A549 (cell line): ENCODE results near the gene ST3GAL6. TPM values are rescaled to one million over a fixed set of nuclear protein-coding genes. Genes with fewer than 3 reads are reported as not detected.

ENCODE experiments used
- ATAC-seq, 2 experiments: fragments of 200-7000 bp in 1 of 2; fragments of >200 bp in 1 of 2; cut with Nextera tagmentation in 1 of 2; cut with Tn5 transposase in 1 of 2; 3 replicates each; pipeline versions ENCODE4 v1.8.0 to v1.9.1; 2018 to 2020; ENCODE audit warnings: mild to moderate bottlenecking in 1 of 2, moderate library complexity in 1 of 2
- CTCF ChIA-PET: fragments of 300-600 bp; sonication (Branson Sonifier 250); formaldehyde crosslinking; extraction: SDS; loops from one replicate; lab custom pipeline; 2021; ENCODE audit warnings: antibody characterized with exemption, inconsistent platforms; lab: Yijun Ruan, JAX
- POLR2A ChIA-PET: fragments of 350-600 bp; formaldehyde crosslinking; extraction: SDS; loops from one replicate; lab custom pipeline; 2021; ENCODE audit warnings: antibody characterized with exemption, inconsistent platforms; lab: Yijun Ruan, JAX
- DNase-seq, 2 experiments: peaks; one replicate each; pipeline versions ENCODE4 v3.0.0 to v3.0.0-alpha.2; 2011 to 2016; ENCODE audit warnings: low read depth in 1 of 2, low spot score in 1 of 2
- FAIRE-seq: peaks from 2 replicates; lab custom pipeline; 2011; peaks lifted over from hg19 to GRCh38; lab: Jason Lieb, UNC
- H3K27ac ChIP-seq, 2 experiments: fragments of >200 bp; sonication (Bioruptor Twin); formaldehyde crosslinking; 3 replicates each; pipeline ENCODE4 v1.5.1; 2016 to 2017
- H3K4me1 ChIP-seq: fragments of >200 bp; sonication (Bioruptor Twin); formaldehyde crosslinking; 3 replicates; pipeline ENCODE4 v1.6.1; 2016
- H3K4me2 ChIP-seq: fragments of >200 bp; sonication (Bioruptor Twin); formaldehyde crosslinking; 3 replicates; pipeline ENCODE4 v1.6.1; 2016
- H3K4me3 ChIP-seq: fragments of >200 bp; sonication (Bioruptor Twin); formaldehyde crosslinking; 3 replicates; pipeline ENCODE4 v1.5.1; 2016
- H3K9me3 ChIP-seq: fragments of >200 bp; sonication (Bioruptor Twin); formaldehyde crosslinking; 3 replicates; pipeline ENCODE4 v1.6.1; 2016
- BCL3 ChIP-seq: fragments of >200 bp; sonication (Bioruptor Twin); formaldehyde crosslinking; IDR thresholded peaks from 3 replicates; pipeline ENCODE4 v1.6.1; 2016
- CHD2 ChIP-seq: fragments of 150-350 bp; IDR thresholded peaks from 2 replicates; pipeline ENCODE4 v1.6.1; 2014; ENCODE audit warnings: low read length; ENCODE audit not compliant: partially characterized antibody
- FOSB ChIP-seq: fragments of 250-450 bp; sonication (Bioruptor Pico); IDR thresholded peaks from 2 replicates; pipeline ENCODE4 v1.5.0; 2020; ENCODE audit warnings: mild to moderate bottlenecking, moderate library complexity
- FOSL2 ChIP-seq, 2 experiments: fragments of 450-650 bp in 1 of 2; fragments of >200 bp in 1 of 2; sonication (Bioruptor Twin) in 1 of 2; formaldehyde crosslinking; IDR thresholded peaks; 2 replicates each; pipeline versions ENCODE4 v1.5.0 to v1.6.1; 2016 to 2020; ENCODE audit warnings: mild to moderate bottlenecking in 1 of 2, moderate library complexity in 1 of 2
- HDAC2 ChIP-seq: fragments of 200-600 bp; sonication (generic); IDR thresholded peaks from 2 replicates; pipeline ENCODE4 v1.6.1; 2016
- HOXB13 ChIP-seq: fragments of 250-450 bp; sonication (Bioruptor Pico); IDR thresholded peaks from 2 replicates; pipeline ENCODE4 v1.5.0; 2020; ENCODE audit warnings: low read depth, mild to moderate bottlenecking, moderate library complexity
- JUN ChIP-seq, 2 experiments: fragments of >200 bp; sonication (Bioruptor Twin); formaldehyde crosslinking; IDR thresholded peaks; 2 replicates in 1 of 2; 3 replicates in 1 of 2; pipeline ENCODE4 v1.6.1; 2016 to 2017
- JUNB ChIP-seq: fragments of >200 bp; sonication (Bioruptor Twin); formaldehyde crosslinking; IDR thresholded peaks from 2 replicates; pipeline ENCODE4 v1.6.1; 2016
- MYC ChIP-seq: IDR thresholded peaks from 2 replicates; pipeline ENCODE4 v1.6.1; 2012; ENCODE audit warnings: mild to moderate bottlenecking, inconsistent platforms, low read length, improper control_type of control experiment, borderline replicate concordance
- NPAS2 ChIP-seq: fragments of 250-450 bp; sonication (Bioruptor Pico); IDR thresholded peaks from 2 replicates; pipeline ENCODE4 v1.8.0; 2022; ENCODE audit warnings: mild to moderate bottlenecking, moderate library complexity, borderline replicate concordance
- NR3C1 ChIP-seq: fragments of >200 bp; sonication (Bioruptor Twin); formaldehyde crosslinking; IDR thresholded peaks from 3 replicates; pipeline ENCODE4 v1.6.1; 2017
- POLR2AphosphoS2 ChIP-seq: conservative IDR thresholded peaks from 2 replicates; pipeline ENCODE4 v1.6.1; 2012; ENCODE audit warnings: low read length, improper control_type of control experiment, inconsistent platforms
- SMC3 ChIP-seq: fragments of >200 bp; sonication (Bioruptor Twin); formaldehyde crosslinking; IDR thresholded peaks from 3 replicates; pipeline ENCODE4 v1.6.1; 2018; ENCODE audit warnings: inconsistent platforms
- TFCP2L1 ChIP-seq: fragments of 250-450 bp; sonication (Bioruptor Pico); IDR thresholded peaks from 2 replicates; pipeline ENCODE4 v1.5.0; 2021; ENCODE audit warnings: mild to moderate bottlenecking
- USF2 ChIP-seq: fragments of 450-650 bp; IDR thresholded peaks from 2 replicates; pipeline ENCODE4 v1.6.1; 2014; ENCODE audit warnings: antibody characterized with exemption
- ZC3H11A ChIP-seq: fragments of 450-650 bp; IDR thresholded peaks from 2 replicates; pipeline ENCODE4 v1.6.1; 2014; ENCODE audit warnings: antibody characterized with exemption, mild to moderate bottlenecking
- WGBS: methylation state at CpG from one replicate; pipeline ENCODE4 v1.1.6; 2017; ENCODE audit errors: missing lambda C conversion rate; 5-methylcytosine and 5-hydroxymethylcytosine counted together
- polyA plus RNA-seq, 4 experiments: library from polyadenylated mRNA; depleted of rRNA in 3 of 4; stranded (reverse); fragments of >200 nt; fragmentation: RNase III in 1 of 4; extraction: RNeasy Plus Mini Kit Qiagen cat#74134 plus additional on column Dnase treatment in 1 of 4; gene quantifications; 2 replicates in 3 of 4; 3 replicates in 1 of 4; pipeline ENCODE4 v1.2.3, GENCODE V29; 2011 to 2017
- TF ChIP-seq, protein P1 (sequence below): fragments of 250-450 bp; sonication (Bioruptor Pico); IDR thresholded peaks from 2 replicates; pipeline ENCODE4 v1.5.0; 2020; ENCODE audit warnings: low read depth, mild to moderate bottlenecking, moderate library complexity
- TF ChIP-seq, protein P2 (sequence below): fragments of >200 bp; sonication (Bioruptor Twin); formaldehyde crosslinking; IDR thresholded peaks from 2 replicates; pipeline ENCODE4 v1.6.1; 2016
- TF ChIP-seq, protein P3 (sequence below): IDR thresholded peaks from 2 replicates; pipeline ENCODE4 v1.6.1; 2012; ENCODE audit warnings: low read depth, borderline replicate concordance
- TF ChIP-seq, protein P4 (sequence below): IDR thresholded peaks from 2 replicates; pipeline ENCODE4 v1.6.1; 2012

Gene ST3GAL6
- polyA plus RNA-seq, 2 of the 4 experiments (the other 2 are of a cell fraction) = 1.1 to 1.4 TPM

GRCh38 chr3:98807561-98807960 lies 44.4 kb downstream of the ST3GAL6 start:
- FAIRE-seq = peak; percentile 49
- no peak for ATAC-seq

GRCh38 chr3:98808071-98808470 lies 44.9 kb downstream of the ST3GAL6 start:
- Histone ChIP-seq H3K4me3 (no peak overlapping the region), H3K27ac (no peak overlapping the region), H3K9me3 (no peaks in the 10 kb centered on the region), H3K4me2 (no peak overlapping the region), H3K4me1 (peaks cover 32% of the 10 kb centered on the region)
- DNase-seq = no peak
- POLR2A ChIA-PET = no interaction called here
- CTCF ChIA-PET = no interaction called here
- TF ChIP-seq USF2 (no peak), JUN (IDR thresholded peaks at IDR 0.05) (no peak), FOSB (no peak), TFCP2L1 (CRISPR knock-in tag) (no peak), MYC (no peak), ZC3H11A (no peak), JUNB (no peak), NPAS2 (CRISPR knock-in tag) (no peak), SMC3 (no peak), POLR2AphosphoS2 (no peak)
- TF ChIP-seq, protein P1, sequence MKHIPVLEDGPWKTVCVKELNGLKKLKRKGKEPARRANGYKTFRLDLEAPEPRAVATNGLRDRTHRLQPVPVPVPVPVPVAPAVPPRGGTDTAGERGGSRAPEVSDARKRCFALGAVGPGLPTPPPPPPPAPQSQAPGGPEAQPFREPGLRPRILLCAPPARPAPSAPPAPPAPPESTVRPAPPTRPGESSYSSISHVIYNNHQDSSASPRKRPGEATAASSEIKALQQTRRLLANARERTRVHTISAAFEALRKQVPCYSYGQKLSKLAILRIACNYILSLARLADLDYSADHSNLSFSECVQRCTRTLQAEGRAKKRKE = no peak
- TF ChIP-seq, protein P2, sequence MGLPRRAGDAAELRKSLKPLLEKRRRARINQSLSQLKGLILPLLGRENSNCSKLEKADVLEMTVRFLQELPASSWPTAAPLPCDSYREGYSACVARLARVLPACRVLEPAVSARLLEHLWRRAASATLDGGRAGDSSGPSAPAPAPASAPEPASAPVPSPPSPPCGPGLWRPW = no peak
- TF ChIP-seq, protein P3, sequence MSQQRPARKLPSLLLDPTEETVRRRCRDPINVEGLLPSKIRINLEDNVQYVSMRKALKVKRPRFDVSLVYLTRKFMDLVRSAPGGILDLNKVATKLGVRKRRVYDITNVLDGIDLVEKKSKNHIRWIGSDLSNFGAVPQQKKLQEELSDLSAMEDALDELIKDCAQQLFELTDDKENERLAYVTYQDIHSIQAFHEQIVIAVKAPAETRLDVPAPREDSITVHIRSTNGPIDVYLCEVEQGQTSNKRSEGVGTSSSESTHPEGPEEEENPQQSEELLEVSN = no peak
- FAIRE-seq = no peak
- no peak for ATAC-seq
- WGBS = 94% methylated on average over 2 of the region's 2 CpGs

More at GRCh38 chr3:98807561-98807960, 44.4 kb downstream of the ST3GAL6 start:
- no peak overlapping the region; a peak in 1 of 6 replicates for H3K27ac ChIP-seq
- POLR2A ChIA-PET = no interaction called here
- CTCF ChIA-PET = no interaction called here
- DNase-seq = no peak
- no peak overlapping the region for H3K4me2 ChIP-seq
- H3K9me3 ChIP-seq = no peaks in the 10 kb centered on the region
- H3K4me1 ChIP-seq = peaks cover 27% of the 10 kb centered on the region
- TF ChIP-seq HOXB13 (CRISPR knock-in tag) (no peak), JUN (IDR thresholded peaks at IDR 0.05) (peak in 1 of 2 experiments; percentile 12; a peak in 1 of 5 replicates), NR3C1 (no peak)
- no peak overlapping the region for H3K4me3 ChIP-seq
- 88% methylated on average over 1 of the region's 1 CpG for WGBS

DNA sequence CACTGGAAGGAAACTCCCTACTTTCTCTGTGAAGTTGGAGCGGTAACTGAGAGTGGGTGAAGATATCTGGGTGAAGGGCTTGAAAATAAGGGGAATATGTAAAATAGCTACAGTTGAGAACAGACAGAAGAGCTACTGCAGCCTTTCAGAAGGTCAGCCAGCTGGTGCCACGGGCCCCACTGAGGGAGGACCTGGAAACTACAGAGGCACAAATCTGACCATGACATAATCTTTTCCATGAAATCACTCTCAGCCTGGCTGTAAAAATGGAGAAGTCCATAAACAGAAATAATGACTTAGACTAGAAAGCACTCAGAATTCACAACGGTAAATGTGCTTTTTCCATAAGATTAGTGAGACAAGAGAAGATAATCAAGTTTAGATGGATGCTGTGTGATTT lies 46.4 kb downstream of the ST3GAL6 start:
- POLR2A ChIA-PET = no interaction called here
- CTCF ChIA-PET = interaction anchor here (1.5 to 8.7 kb wide), 3 partner anchors 9 to 207 kb away, joined by 4 to 110 read pairs (median 6); no protein-coding TSS in a partner anchor
- ATAC-seq (no peak), DNase-seq (no peak), FAIRE-seq (no peak)
- H3K4me3 ChIP-seq = no peak overlapping the region
- TF ChIP-seq FOSL2 (IDR thresholded peaks at IDR 0.05) (no peak), FOSL2 (CRISPR knock-in tag; IDR thresholded peaks at IDR 0.05) (no peak), CHD2 (no peak), NPAS2 (CRISPR knock-in tag) (no peak), BCL3 (no peak), HDAC2 (no peak)
- TF ChIP-seq, protein P4, sequence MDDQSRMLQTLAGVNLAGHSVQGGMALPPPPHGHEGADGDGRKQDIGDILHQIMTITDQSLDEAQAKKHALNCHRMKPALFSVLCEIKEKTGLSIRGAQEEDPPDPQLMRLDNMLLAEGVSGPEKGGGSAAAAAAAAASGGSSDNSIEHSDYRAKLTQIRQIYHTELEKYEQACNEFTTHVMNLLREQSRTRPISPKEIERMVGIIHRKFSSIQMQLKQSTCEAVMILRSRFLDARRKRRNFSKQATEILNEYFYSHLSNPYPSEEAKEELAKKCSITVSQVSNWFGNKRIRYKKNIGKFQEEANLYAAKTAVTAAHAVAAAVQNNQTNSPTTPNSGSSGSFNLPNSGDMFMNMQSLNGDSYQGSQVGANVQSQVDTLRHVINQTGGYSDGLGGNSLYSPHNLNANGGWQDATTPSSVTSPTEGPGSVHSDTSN = no peak
- WGBS = 88% methylated on average over 3 of the region's 3 CpGs
- peaks cover 46% of the 10 kb centered on the region for H3K4me1 ChIP-seq
- no peaks in the 10 kb centered on the region for H3K9me3 ChIP-seq
- H3K4me2 ChIP-seq = no peak overlapping the region
- H3K27ac ChIP-seq = peak overlapping the region in 1 of 2 experiments; percentile 34; a peak in 2 of 6 replicates
